HFFc6 (cell line): ENCODE measurements around the gene THADA. TPM values are rescaled to one million over a fixed set of nuclear protein-coding genes. Genes with fewer than 3 reads are reported as not detected.

Source experiments
- DNase-seq: peaks from one replicate; pipeline ENCODE4 v3.0.0-alpha.2; 2018
- H3K27ac Mint-ChIP-seq: 2 replicates; pipeline ENCODE4 v1.8.0; 2020; ENCODE audit warnings: mild to moderate bottlenecking, mixed read lengths
- H3K27me3 Mint-ChIP-seq: 2 replicates; pipeline ENCODE4 v1.8.0; 2021; ENCODE audit warnings: mild to moderate bottlenecking, moderate library complexity, mixed read lengths; ENCODE audit not compliant: insufficient read depth
- H3K36me3 Mint-ChIP-seq: 2 replicates; pipeline ENCODE4 v1.8.0; 2021; ENCODE audit warnings: low read depth, mixed read lengths
- H3K4me1 Mint-ChIP-seq: 2 replicates; pipeline ENCODE4 v1.8.0; 2020; ENCODE audit warnings: low read depth, mixed read lengths
- H3K4me3 Mint-ChIP-seq: 2 replicates; pipeline ENCODE4 v1.8.0; 2020; ENCODE audit warnings: mild to moderate bottlenecking, moderate library complexity, mixed read lengths
- H3K9me3 Mint-ChIP-seq: 2 replicates; pipeline ENCODE4 v1.8.0; 2020; ENCODE audit warnings: mild to moderate bottlenecking, mixed read lengths
- CTCF ChIP-seq: fragments of 200-600 bp; sonication (generic); IDR thresholded peaks from 2 replicates; pipeline ENCODE4 v1.5.0; 2021; ENCODE audit warnings: antibody characterized with exemption, mild to moderate bottlenecking
- total RNA-seq, 6 experiments: library from RNA; stranded (reverse); fragmentation: NEBNext Ultra II Directional; extraction: Animal tissue kit (Norgen Biotek cat#: 25700); gene quantifications; 2 replicates in 1 of 6; 3 replicates in 5 of 6; pipeline ENCODE4 v1.2.3, GENCODE V29; 2021

The THADA gene
- total RNA-seq, 6 experiments from 2014 or later: 14.3 to 20.5 (median 17.3) TPM

- Mint-ChIP-seq H3K4me3 (no peak overlapping the region), H3K4me1 (no peaks in the 10 kb centered on the region), H3K27ac (no peak overlapping the region), H3K36me3 (no peaks in the 10 kb centered on the region), H3K9me3 (no peaks in the 10 kb centered on the region), H3K27me3 (peaks cover 3% of the 10 kb centered on the region)
- no peak for TF ChIP-seq CTCF
- DNase-seq: no peak
These were observed 347.2 kb downstream of the THADA start for GRCh38 chr2:43248621-43249020.

GRCh38 chr2:43246641-43247040 lies 349.2 kb downstream of the THADA start:
- no peak for DNase-seq
- Mint-ChIP-seq H3K4me3 (no peak overlapping the region), H3K27me3 (peaks cover 3% of the 10 kb centered on the region), H3K4me1 (no peaks in the 10 kb centered on the region), H3K27ac (no peak overlapping the region), H3K36me3 (no peaks in the 10 kb centered on the region), H3K9me3 (no peaks in the 10 kb centered on the region)
- TF ChIP-seq CTCF: no peak

GRCh38 chr2:43241558-43241957 lies 354.3 kb downstream of the THADA start:
- Mint-ChIP-seq H3K27ac (no peak overlapping the region), H3K4me3 (no peak overlapping the region)

GRCh38 chr2:43240766-43241150 lies 355.1 kb downstream of the THADA start:
- no peaks in the 10 kb centered on the region for H3K36me3 Mint-ChIP-seq
- TF ChIP-seq CTCF: 0 out of 2 replicates have a peak, but pooled peaks have one; percentile 6
- H3K4me1 Mint-ChIP-seq: peaks cover 10% of the 10 kb centered on the region
- H3K27ac Mint-ChIP-seq: no peak overlapping the region
- no peak overlapping the region for H3K4me3 Mint-ChIP-seq
- H3K9me3 Mint-ChIP-seq: no peaks in the 10 kb centered on the region
- no peaks in the 10 kb centered on the region; the same call in 1 of the 2 replicates for H3K27me3 Mint-ChIP-seq
- no peak for DNase-seq

More at GRCh38 chr2:43241558-43241957, 354.3 kb downstream of the THADA start:
- DNase-seq: no peak
- Mint-ChIP-seq H3K9me3 (no peaks in the 10 kb centered on the region), H3K27me3 (no peaks in the 10 kb centered on the region; the same call in 1 of the 2 replicates), H3K4me1 (peaks cover 10% of the 10 kb centered on the region), H3K36me3 (no peaks in the 10 kb centered on the region)
- no peak for TF ChIP-seq CTCF

GRCh38 chr2:43239981-43240765 lies 355.7 kb downstream of the THADA start:
- TF ChIP-seq CTCF: peak; percentile 47
- H3K27ac Mint-ChIP-seq: no peak overlapping the region
- DNase-seq: no peak
- no peaks in the 10 kb centered on the region; the same call in 1 of the 2 replicates for H3K27me3 Mint-ChIP-seq
- peaks cover 10% of the 10 kb centered on the region for H3K4me1 Mint-ChIP-seq
- H3K36me3 Mint-ChIP-seq: no peaks in the 10 kb centered on the region
- no peak overlapping the region for H3K4me3 Mint-ChIP-seq
- H3K9me3 Mint-ChIP-seq: no peaks in the 10 kb centered on the region
